GM19397 (cell line): ENCODE measurements around the gene TRIM33.
"Not testable (repeated sequence)": the region's sequence is repeated elsewhere in the genome, so short reads cannot be mapped to it uniquely, and the experiment has no call there.

Source experiments
- ATAC-seq: cut with Tn5 transposase; IDR thresholded peaks from one replicate; pipeline ENCODE4 v1.9.1; 2021; ENCODE audit warnings: mild to moderate bottlenecking, moderate library complexity; ENCODE audit not compliant: unreplicated experiment

The TRIM33 gene

GRCh38 chr1:114428083-114428754 lies 82.8 kb downstream of the TRIM33 start:
- no peak for ATAC-seq

GRCh38 chr1:114427612-114428011 lies 83.4 kb downstream of the TRIM33 start:
- no peak for ATAC-seq

DNA sequence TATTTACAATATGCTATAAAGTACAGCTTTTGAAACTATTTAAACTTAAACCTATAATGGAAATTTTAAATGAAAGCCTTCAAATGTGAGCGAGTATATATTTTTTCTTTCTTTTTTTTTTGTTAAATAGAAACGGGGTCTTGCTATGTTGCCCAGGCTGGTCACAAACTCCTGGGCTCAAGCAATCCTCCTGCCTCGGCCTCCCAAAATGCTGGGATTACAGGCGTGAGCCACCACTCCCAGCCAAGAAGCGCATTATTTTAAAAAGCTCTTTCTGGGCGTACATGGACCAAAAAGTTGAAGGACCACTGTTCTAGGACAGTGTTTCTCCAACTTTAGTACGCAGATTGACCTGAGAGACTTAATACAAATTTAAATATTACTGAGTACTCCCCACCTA lies 87.5 kb downstream of the TRIM33 start:
- no peak for ATAC-seq

GRCh38 chr1:114418948-114419347 lies 92.1 kb downstream of the TRIM33 start:
- ATAC-seq = not testable (repeated sequence)

DNA sequence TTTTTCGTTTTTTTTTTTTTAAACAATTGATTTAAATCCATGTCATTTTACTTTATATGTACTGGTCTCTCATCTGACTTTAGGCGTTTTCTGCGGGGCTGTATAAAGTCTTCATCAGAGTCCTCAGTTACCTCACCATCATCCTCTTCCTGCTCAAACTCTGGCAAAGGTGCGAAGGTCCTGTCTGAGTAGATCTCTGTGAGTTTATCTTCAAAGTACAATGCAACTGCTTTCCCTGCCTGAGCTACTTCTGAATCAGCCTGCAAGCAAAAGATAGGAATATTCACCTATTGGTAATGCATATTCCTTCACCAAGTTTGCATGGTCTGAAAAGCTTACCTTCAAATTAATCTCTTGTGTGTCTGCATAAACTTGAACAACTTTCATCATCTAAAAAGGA lies 113.4 kb downstream of the TRIM33 start:
- ATAC-seq = no peak

DNA sequence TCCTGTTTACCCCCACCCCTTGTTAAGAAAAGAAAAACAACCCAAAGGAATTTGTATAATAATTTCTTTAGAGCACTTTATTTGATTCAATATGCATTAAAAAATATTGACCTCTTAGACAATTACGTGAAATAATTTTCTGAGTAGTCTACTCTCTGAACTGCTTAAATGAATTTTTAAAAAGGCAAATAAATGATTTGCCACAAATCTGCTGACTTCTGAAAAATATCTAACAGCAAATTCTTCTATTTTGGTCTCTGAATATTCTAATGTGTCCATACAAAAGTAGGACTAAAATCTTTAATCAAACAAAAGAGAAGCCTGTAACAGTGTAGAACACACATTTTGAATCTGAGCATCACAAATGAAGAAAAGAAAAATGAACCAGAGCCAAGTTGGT lies 115.1 kb downstream of the TRIM33 start:
- ATAC-seq = no peak

DNA sequence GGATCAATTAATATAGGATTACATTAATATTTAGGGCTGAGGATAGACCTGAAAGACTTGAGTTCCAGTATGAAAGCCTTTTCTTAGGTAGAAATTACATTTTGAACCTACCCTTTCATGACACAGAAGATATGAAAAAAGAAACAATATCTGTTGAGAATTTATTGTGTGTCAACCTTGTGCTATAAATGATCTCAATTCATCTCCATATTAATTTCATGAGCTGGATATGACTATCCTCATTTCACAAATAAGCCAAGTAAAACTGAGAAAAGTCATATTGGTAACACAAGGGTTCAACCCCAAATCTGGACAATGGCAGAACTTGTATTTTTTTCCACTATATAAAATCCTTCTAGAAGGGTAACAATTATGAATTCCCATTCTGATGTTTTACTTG lies 120.0 kb downstream of the TRIM33 start:
- no peak for ATAC-seq

GRCh38 chr1:114390361-114390760 lies 120.6 kb downstream of the TRIM33 start:
- no peak for ATAC-seq

- no peak for ATAC-seq
Observed at GRCh38 chr1:114388432-114389003, 122.5 kb downstream of the TRIM33 start.

- not testable (repeated sequence) for ATAC-seq
Observed at GRCh38 chr1:114387585-114387984, 123.4 kb downstream of the TRIM33 start.

GRCh38 chr1:114387010-114387360 lies 124.0 kb downstream of the TRIM33 start:
- ATAC-seq = no peak

DNA sequence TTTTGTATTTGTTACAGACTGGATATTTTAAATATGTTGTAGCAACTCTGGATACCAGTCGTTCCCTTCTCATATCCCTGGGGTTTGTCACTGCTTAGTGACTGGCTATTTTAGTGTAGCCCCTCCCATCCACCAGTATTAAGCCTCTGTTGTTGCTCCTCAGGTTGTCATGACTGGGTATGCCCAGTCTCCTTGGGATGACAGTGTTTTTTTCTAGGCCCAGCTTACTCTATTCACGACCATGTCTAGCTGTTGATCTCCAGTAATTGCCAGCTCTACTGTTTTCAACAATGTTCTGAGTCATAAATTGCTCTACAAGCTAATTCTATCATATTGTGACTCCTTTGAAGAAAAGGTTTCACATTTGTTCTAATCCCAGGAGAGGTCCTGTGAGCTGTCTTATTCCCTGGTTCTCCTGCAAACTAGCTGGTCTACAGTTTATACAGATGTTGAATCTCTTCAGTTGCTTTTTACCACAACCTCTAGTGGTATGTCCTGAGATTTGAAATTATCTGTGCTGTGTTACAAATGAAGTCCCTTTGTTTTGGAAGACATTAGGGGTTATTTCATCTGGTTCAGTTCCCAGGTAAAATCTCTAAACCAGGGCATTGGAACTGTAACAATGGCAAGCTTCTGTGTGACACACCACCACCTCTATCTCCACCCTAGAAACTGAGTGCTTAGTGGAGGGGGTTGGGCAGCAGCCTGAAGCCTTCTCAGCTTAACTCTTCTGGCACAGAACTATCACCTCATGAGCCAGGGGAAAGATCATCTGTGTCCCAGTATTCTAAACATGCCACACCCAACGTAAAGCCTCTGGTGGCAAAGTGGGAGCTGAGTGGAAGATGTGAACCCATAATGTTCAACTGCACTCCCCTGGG lies 124.6 kb downstream of the TRIM33 start:
- no peak for ATAC-seq

GRCh38 chr1:114384922-114385321 lies 126.1 kb downstream of the TRIM33 start:
- ATAC-seq = no peak

GRCh38 chr1:114379987-114380386 lies 131.0 kb downstream of the TRIM33 start:
- no peak for ATAC-seq

DNA sequence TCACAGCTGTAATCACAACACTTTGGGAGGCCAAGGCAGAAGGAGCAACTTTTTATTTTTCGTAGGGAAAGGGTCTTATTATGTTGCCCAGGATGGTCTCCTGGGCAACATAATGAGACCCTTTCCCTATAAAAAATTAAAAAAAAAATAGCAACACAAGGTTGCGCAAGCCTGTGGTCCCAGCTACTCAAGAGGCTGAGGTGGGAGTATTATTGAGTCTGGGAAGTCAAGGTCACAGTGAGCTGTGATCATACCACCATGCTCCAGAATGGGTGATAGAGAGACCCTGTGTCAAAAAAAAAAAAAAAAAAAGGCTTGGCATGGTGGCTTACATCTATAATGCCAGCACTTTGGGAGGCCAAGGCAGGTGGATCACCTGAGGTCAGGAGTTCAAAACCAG lies 131.6 kb downstream of the TRIM33 start:
- ATAC-seq = no peak

DNA sequence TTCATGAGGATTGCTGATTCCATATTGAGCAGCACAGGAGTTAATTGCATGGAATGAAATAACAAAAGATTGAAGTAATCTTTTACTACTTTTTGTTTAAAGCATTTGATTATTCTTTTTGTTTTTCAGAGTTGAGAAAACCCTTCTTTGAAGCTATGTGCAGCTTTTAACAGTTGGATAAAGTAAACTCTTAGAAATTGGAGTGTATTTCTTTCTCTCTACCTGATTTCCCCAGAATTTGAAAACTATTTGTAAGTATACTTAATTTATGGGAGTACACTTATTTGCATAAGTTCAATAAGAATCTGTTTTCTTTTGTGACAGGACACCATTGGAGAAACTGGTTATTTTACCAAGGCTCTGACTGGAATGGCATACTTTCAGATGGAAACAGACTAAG lies 133.6 kb downstream of the TRIM33 start:
- no peak for ATAC-seq

DNA sequence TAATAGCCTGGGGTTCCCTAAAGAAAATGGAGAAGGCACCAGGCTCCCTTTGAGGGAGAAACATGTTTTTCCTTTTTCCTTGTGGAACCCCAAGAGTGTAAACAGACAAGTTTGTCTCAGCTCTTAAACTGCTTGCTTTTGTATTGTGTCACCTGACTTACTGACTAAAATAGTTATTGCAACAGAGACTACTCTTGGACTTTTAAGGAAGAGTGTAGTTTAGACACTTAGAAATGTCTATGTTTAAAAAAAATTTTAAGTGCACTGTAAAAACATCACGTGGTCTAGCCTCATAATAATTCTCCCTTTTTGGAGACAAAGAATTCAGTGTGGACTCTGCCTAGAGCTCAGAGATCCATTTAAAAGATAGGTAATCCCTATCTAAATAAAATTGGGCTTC lies 141.1 kb downstream of the TRIM33 start:
- ATAC-seq = no peak

- ATAC-seq = not testable (repeated sequence)
Observed at GRCh38 chr1:114369266-114369919, 141.6 kb downstream of the TRIM33 start.

GRCh38 chr1:114368560-114369255 lies 142.3 kb downstream of the TRIM33 start:
- no peak for ATAC-seq

GRCh38 chr1:114367810-114368209 lies 143.2 kb downstream of the TRIM33 start:
- ATAC-seq = no peak

GRCh38 chr1:114363230-114363629 lies 147.8 kb downstream of the TRIM33 start:
- ATAC-seq = not testable (repeated sequence)
